Natural killer cell treated with Interleukin-12 subunit alpha and Interleukin-12 subunit beta and Interleukin-15 and Interleukin-18, amount 100 ng/mL, for 72 hours (primary cell): ENCODE results near the gene ZNF593OS. TPM values are rescaled to one million over a fixed set of nuclear protein-coding genes. Genes with fewer than 3 reads are reported as not detected.

ENCODE experiments used
- ATAC-seq, 2 donors: fragments of 150-1000 bp; cut with Tn5 transposase in 1 of 2; sonication (Bioruptor Pico), chemical (Tn5 transposase) in 1 of 2; 2 replicates each; pipeline ENCODE4 v1.10.0; 2021
- DNase-seq: peaks from one replicate; pipeline ENCODE4 v3.0.0; 2022; ENCODE audit warnings: low spot score
- H3K27ac Mint-ChIP-seq, 2 donors: 1 replicate in 1 of 2; 2 replicates in 1 of 2; pipeline ENCODE4 v1.8.0; 2022; ENCODE audit warnings: mixed read lengths in 2 of 2, mild to moderate bottlenecking in 1 of 2, moderate library complexity in 1 of 2
- H3K27me3 Mint-ChIP-seq, 2 donors: 1 replicate in 1 of 2; 2 replicates in 1 of 2; pipeline ENCODE4 v1.8.0; 2022; ENCODE audit warnings: mixed read lengths in 2 of 2
- H3K36me3 Mint-ChIP-seq: one replicate; pipeline ENCODE4 v1.8.0; 2022; ENCODE audit warnings: mixed read lengths
- H3K4me1 Mint-ChIP-seq, 2 donors: 1 replicate in 1 of 2; 2 replicates in 1 of 2; pipeline ENCODE4 v1.8.0; 2022; ENCODE audit warnings: low read depth in 2 of 2, mixed read lengths in 2 of 2, mild to moderate bottlenecking in 1 of 2
- H3K4me3 Mint-ChIP-seq: one replicate; pipeline ENCODE4 v1.8.0; 2022; ENCODE audit warnings: mixed read lengths
- H3K9me3 Mint-ChIP-seq: 2 replicates; pipeline ENCODE4 v1.8.0; 2022; ENCODE audit warnings: mixed read lengths
- total RNA-seq, 2 donors: library from RNA; stranded (reverse); gene quantifications; one replicate each; pipeline ENCODE4 v1.2.3, GENCODE V29; 2022

ZNF593OS gene
- total RNA-seq, 2 donors from 2014 or later, result not detected

DNA sequence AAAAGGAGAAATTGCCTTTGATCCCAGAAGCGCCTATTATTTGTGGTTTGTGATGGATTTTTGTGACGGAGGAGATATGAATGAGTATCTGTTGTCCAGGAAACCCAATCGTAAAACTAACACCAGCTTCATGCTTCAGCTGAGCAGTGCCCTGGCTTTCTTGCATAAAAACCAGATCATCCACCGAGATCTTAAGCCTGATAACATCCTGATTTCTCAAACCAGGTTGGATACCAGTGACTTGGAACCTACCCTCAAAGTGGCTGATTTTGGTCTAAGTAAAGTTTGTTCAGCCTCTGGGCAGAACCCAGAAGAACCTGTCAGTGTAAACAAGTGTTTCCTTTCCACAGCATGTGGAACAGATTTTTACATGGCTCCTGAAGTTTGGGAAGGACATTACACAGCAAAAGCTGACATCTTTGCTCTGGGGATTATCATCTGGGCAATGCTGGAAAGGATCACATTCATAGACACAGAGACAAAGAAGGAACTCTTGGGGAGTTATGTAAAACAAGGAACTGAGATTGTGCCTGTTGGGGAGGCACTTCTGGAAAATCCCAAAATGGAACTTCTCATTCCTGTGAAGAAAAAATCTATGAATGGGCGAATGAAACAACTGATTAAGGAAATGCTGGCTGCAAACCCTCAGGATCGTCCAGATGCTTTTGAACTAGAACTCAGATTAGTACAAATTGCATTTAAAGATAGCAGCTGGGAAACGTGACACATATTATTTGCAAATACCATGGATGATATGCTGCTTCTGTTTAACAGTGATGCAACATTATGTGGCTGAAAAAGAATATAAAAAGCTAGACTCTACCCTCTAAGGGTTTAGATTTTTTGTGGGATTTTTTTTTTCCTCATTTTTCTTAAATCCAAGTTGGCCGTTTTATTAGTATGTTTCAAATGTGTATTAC lies 49.5 kb downstream of the ZNF593OS start:
- no peak overlapping the region for H3K27ac Mint-ChIP-seq
- no peak overlapping the region for H3K4me3 Mint-ChIP-seq
- ATAC-seq, result no peak
- peaks cover 10 to 24% of the 10 kb centered on the region in 2 donors for H3K4me1 Mint-ChIP-seq
- H3K36me3 Mint-ChIP-seq, result peaks cover 19% of the 10 kb centered on the region
- H3K27me3 Mint-ChIP-seq, result peaks cover 0 to 2% of the 10 kb centered on the region in 2 donors
- DNase-seq, result no peak
- H3K9me3 Mint-ChIP-seq, result no peaks in the 10 kb centered on the region

DNA sequence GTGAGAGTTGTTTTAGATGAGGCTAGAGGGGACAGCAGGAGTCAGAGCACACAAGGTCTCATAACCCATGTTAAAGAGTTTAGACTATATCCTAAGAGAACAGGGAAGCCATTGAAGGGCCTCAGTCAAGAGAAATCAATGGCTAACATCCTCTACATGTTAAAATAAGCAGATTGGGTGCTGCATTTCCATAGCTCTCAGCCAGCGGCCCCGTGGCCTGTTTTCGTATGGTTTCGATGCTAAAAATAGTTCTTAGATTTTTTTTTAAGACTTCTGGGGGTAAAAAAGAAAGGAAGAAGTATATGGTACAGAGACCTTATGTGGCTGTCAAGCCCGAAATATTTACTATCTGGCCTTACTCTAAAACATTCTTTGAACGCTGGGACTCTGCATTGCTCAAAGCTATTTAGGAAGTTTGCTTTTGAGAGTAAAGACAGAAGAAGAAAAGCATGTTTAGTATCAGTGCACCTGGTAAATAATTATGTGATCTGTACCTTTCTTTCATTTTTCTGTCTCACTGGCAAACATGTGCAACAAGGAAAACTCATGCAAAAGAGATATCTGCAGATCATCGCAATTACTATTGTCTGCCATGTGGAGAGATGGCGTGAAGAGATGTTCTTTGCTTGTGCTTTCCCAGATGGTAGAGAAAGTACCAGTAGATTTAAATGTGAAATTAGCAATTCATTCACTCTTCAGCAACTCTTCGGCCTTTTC lies 51.6 kb downstream of the ZNF593OS start:
- Mint-ChIP-seq H3K27ac (no peak overlapping the region), H3K4me1 (peaks cover 3 to 11% of the 10 kb centered on the region in 2 donors), H3K4me3 (no peak overlapping the region), H3K27me3 (peaks cover 0 to 2% of the 10 kb centered on the region in 2 donors), H3K36me3 (peaks cover 19% of the 10 kb centered on the region), H3K9me3 (no peaks in the 10 kb centered on the region)
- ATAC-seq, result no peak
- no peak for DNase-seq

Other genes starting within 250 kb of the ZNF593OS start
- 10 to 100 TPM; 14.2 to 20.0 TPM for gene PAFAH2, start 173.8 kb downstream of the ZNF593OS start, total RNA-seq
- not detected for gene EXTL1, start 150.1 kb downstream of the ZNF593OS start, total RNA-seq
- gene SLC30A2, start 125.7 kb downstream of the ZNF593OS start, total RNA-seq, result not detected
- gene TRIM63, start 104.2 kb downstream of the ZNF593OS start, total RNA-seq, result not detected
- 1 to 10 TPM; 8.8 to 9.0 TPM for gene PDIK1L, start 60.0 kb downstream of the ZNF593OS start, total RNA-seq
- gene FAM110D, start 12.8 kb downstream of the ZNF593OS start, total RNA-seq, result not detected
- gene C1orf232, start 2.9 kb downstream of the ZNF593OS start, total RNA-seq, result not detected
- 10 to 100 TPM; 36.6 to 73.8 TPM for gene ZNF593, start 1.9 kb downstream of the ZNF593OS start, total RNA-seq
- 1 to 10 TPM in 1 of 2 donors, not detected in 1; 2.5 TPM for gene CNKSR1, start 5.7 kb upstream of the ZNF593OS start, total RNA-seq
- gene CATSPER4, start 18.8 kb upstream of the ZNF593OS start, total RNA-seq, result not detected
- gene CEP85, start 62.4 kb upstream of the ZNF593OS start, total RNA-seq, result 10 to 100 TPM; 21.0 to 57.5 TPM
- 100 to 1,000 TPM; 203 to 249 TPM for gene SH3BGRL3, start 108.3 kb upstream of the ZNF593OS start, total RNA-seq
- 10 to 100 TPM in 1 of 2 donors, 1 to 10 TPM in 1; 9.9 to 24.8 TPM for gene UBXN11, start 134.8 kb upstream of the ZNF593OS start, total RNA-seq
- gene CD52, start 146.1 kb upstream of the ZNF593OS start, total RNA-seq, result 10 to 100 TPM in 1 of 2 donors, 1 to 10 TPM in 1; 8.1 to 17.2 TPM
- under 1 TPM in 1 of 2 donors, not detected in 1; 0.95 TPM for gene CRYBG2, start 182.3 kb upstream of the ZNF593OS start, total RNA-seq
- gene ZNF683, start 200.9 kb upstream of the ZNF593OS start, total RNA-seq, result not detected
- not detected for gene LIN28A, start 239.0 kb upstream of the ZNF593OS start, total RNA-seq